ENCODE data around the gene SPN. TPM values are rescaled to one million over a fixed set of nuclear protein-coding genes. Genes with fewer than 3 reads are reported as not detected.
"Not testable (repeated sequence)": the region's sequence is repeated elsewhere in the genome, so short reads cannot be mapped to it uniquely, and the experiment has no call there.

Gene SPN
- total RNA-seq, 1 donor from 2014 or later: 7.4 TPM

- H3K9me3 ChIP-seq; H3K36me3 ChIP-seq; intact Hi-C loops (cut with DNase I); H3K27me3 ChIP-seq; H3K27ac ChIP-seq; DNase-seq (ENCODE audit: extremely low spot score in 2 of 2); H3K4me3 ChIP-seq; H3K4me1 ChIP-seq: not testable (repeated sequence)
These were observed 33.7 kb upstream of the SPN start for GRCh38 chr16:29629318-29629717.

GRCh38 chr16:29631658-29632057 is 31.4 kb upstream of the SPN start:
- H3K36me3 ChIP-seq; H3K27me3 ChIP-seq; H3K27ac ChIP-seq; intact Hi-C loops (cut with DNase I); DNase-seq (ENCODE audit: extremely low spot score in 2 of 2); H3K9me3 ChIP-seq; H3K4me1 ChIP-seq; H3K4me3 ChIP-seq: not testable (repeated sequence)

DNA sequence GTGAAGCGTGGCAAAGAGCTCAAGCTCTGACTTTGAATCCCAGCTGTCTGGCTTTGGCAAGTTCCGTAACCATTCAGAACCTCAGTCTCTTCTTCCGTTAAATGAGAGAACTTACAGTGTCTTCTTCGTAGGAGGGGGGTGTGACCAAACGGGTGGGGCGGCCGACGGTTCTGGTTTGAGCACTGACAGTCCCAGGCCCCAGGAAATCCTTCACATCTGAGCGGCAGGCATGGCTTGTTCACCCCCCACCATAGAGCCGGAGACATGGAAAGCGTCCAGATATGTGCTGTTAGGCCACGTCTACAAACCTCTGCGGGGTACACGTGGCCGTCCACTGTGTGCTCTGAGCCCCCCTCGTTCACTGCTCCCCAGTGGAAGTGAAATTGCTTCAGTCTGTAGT is 27.1 kb upstream of the SPN start:
- H3K4me3 ChIP-seq; H3K27me3 ChIP-seq; DNase-seq (ENCODE audit: extremely low spot score in 2 of 2); H3K27ac ChIP-seq; H3K36me3 ChIP-seq; H3K9me3 ChIP-seq; intact Hi-C loops (cut with DNase I); H3K4me1 ChIP-seq: not testable (repeated sequence)

- H3K36me3 ChIP-seq; intact Hi-C loops (cut with DNase I); H3K4me3 ChIP-seq; H3K4me1 ChIP-seq; H3K27ac ChIP-seq; H3K27me3 ChIP-seq; H3K9me3 ChIP-seq; DNase-seq (ENCODE audit: extremely low spot score in 2 of 2): not testable (repeated sequence)
These were observed 26.7 kb upstream of the SPN start for GRCh38 chr16:29636368-29636767.

GRCh38 chr16:29638751-29639150 is 24.3 kb upstream of the SPN start:
- intact Hi-C loops (cut with DNase I); H3K9me3 ChIP-seq; H3K4me1 ChIP-seq; H3K27me3 ChIP-seq; H3K36me3 ChIP-seq; H3K4me3 ChIP-seq; H3K27ac ChIP-seq; DNase-seq (ENCODE audit: extremely low spot score in 2 of 2): not testable (repeated sequence)

DNA sequence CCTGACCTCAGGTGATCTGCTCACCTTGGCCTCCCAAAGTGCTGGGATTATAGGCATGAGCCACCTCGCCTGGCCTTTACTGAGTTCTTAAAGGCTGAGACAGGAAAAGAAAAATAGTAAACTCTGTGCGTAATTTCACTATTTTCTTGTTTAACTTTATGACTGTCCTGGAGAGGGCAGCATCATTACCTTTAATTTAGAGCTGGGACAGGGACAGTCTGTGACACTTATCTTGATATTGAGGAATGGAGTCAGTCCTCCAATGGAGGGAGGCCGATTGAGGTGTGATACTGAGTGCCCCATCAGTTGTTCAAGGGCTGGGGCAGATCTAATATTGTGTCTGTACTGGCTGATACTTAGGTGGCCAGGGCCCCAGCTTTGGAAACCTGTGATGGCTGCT is 21.5 kb upstream of the SPN start:
- Histone ChIP-seq H3K27ac (no peak overlapping the region), H3K9me3 (no peaks in the 10 kb centered on the region), H3K4me1 (no peaks in the 10 kb centered on the region), H3K4me3 (no peak overlapping the region), H3K27me3 (no peaks in the 10 kb centered on the region), H3K36me3 (no peaks in the 10 kb centered on the region)
- TF ChIP-seq POLR2A (IDR thresholded peaks at IDR 0.05) (no peak), POLR2AphosphoS5 (IDR thresholded peaks at IDR 0.05; ENCODE audit: insufficient read depth in 1 of 2, low read depth in 1 of 2) (no peak)
- no peak for DNase-seq (ENCODE audit: extremely low spot score in 2 of 2)
- intact Hi-C loops (cut with DNase I): no loop called here

DNA sequence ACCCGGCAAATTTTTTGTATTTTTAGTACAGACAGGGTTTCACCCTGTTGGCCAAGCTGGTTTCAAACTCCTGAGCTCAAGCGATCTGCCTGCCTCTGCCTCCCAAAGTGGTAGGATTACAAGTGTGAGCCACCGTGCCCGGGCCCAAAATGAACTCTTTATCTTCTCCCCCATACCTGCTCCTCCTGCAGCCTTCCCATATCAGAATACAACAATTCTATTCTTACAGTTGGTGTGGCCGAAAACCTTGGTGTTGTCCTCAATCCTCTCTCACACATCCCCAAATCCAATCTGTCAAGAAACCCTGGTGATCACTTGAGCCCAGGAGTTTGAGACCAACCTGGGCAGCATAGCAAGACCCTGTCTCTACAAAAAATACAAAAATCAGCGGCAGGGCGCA is 19.5 kb upstream of the SPN start:
- Histone ChIP-seq H3K27me3 (no peaks in the 10 kb centered on the region), H3K27ac (no peak overlapping the region), H3K36me3 (no peaks in the 10 kb centered on the region), H3K4me3 (no peak overlapping the region), H3K9me3 (no peaks in the 10 kb centered on the region), H3K4me1 (no peaks in the 10 kb centered on the region)
- intact Hi-C loops (cut with DNase I): no loop called here
- DNase-seq (ENCODE audit: extremely low spot score in 2 of 2): no peak
- no peak for TF ChIP-seq CTCF (IDR thresholded peaks at IDR 0.05)
- TF ChIP-seq POLR2A (IDR thresholded peaks at IDR 0.05): no peak
- no peak for TF ChIP-seq POLR2AphosphoS5 (IDR thresholded peaks at IDR 0.05; ENCODE audit: insufficient read depth in 1 of 2, low read depth in 1 of 2)

DNA sequence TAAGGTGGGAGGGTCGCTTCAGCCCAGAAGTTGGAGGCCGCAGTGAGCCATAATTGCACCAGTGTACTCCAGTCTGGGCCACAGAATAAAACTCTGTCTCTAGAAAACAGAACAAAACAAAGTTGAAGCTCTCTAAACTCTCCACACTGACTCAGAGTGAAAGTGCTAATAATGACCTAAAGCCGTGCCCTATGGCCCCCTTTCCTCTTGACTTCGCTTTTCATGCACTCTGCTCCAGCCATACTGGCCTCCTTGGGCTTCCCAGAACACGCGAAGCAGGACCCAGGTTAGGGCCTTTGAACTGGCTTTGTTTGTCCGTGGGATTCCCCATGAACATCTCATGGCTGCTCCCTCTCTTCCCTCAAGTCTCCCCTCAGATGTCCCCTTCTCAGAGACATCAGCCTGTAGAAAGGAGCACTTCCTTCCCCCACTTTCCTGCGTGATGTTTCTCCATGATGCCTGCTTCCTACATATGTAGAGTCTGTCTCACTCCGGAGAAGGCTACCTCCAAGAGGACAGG is 18.6 kb upstream of the SPN start:
- TF ChIP-seq POLR2A (IDR thresholded peaks at IDR 0.05) (no peak), CTCF (IDR thresholded peaks at IDR 0.05) (no peak), POLR2AphosphoS5 (IDR thresholded peaks at IDR 0.05; ENCODE audit: insufficient read depth in 1 of 2, low read depth in 1 of 2) (no peak)

More for the DNA sequence above, 18.6 kb upstream of the SPN start:
- Histone ChIP-seq H3K4me1 (no peaks in the 10 kb centered on the region), H3K27me3 (no peaks in the 10 kb centered on the region), H3K36me3 (no peaks in the 10 kb centered on the region), H3K9me3 (no peaks in the 10 kb centered on the region), H3K4me3 (no peak overlapping the region), H3K27ac (no peak overlapping the region)
- intact Hi-C loops (cut with DNase I): no loop called here
- DNase-seq (ENCODE audit: extremely low spot score in 2 of 2): no peak

Measured in vagina (tissue), 2 donors.